Neutrophil (primary cell): ENCODE results near the gene ADCY1.

ENCODE experiments used
- H3K27ac ChIP-seq: fragments of 200-600 bp; sonication (generic); 2 replicates; pipeline ENCODE4 v1.5.1; 2016; ENCODE audit warnings: mild to moderate bottlenecking, moderate library complexity
- H3K27me3 ChIP-seq: fragments of 200-600 bp; sonication (generic); 2 replicates; pipeline ENCODE4 v1.6.0; 2016; ENCODE audit warnings: mild to moderate bottlenecking
- H3K36me3 ChIP-seq: fragments of 200-600 bp; sonication (generic); 2 replicates; pipeline ENCODE4 v1.5.1; 2017
- H3K4me1 ChIP-seq, 2 experiments: fragments of 200-600 bp in 1 of 2; sonication (generic) in 1 of 2; 1 replicate in 1 of 2; 2 replicates in 1 of 2; pipeline versions ENCODE4 v1.5.1 to v1.6.1; 2013 to 2016; ENCODE audit warnings: low read depth in 1 of 2, low read length in 1 of 2, mild to moderate bottlenecking in 1 of 2, moderate library complexity in 1 of 2; ENCODE audit not compliant: control insufficient read depth in 1 of 2, insufficient read depth in 1 of 2
- H3K4me3 ChIP-seq, 2 experiments: fragments of 200-600 bp in 1 of 2; sonication (generic) in 1 of 2; 1 replicate in 1 of 2; 2 replicates in 1 of 2; pipeline ENCODE4 v1.5.1; 2013 to 2016; ENCODE audit warnings: low read depth in 1 of 2, low read length in 1 of 2, mild to moderate bottlenecking in 1 of 2, moderate library complexity in 1 of 2
- H3K9me3 ChIP-seq: fragments of 200-600 bp; sonication (generic); 2 replicates; pipeline ENCODE4 v1.5.1; 2016
- TF ChIP-seq, protein P1 (sequence below): fragments of 200-600 bp; sonication (generic); IDR thresholded peaks from 2 replicates; pipeline ENCODE4 v1.5.1; 2016; ENCODE audit warnings: antibody characterized with exemption

Gene ADCY1

GRCh38 chr7:45573204-45573603, 964 bp upstream of the ADCY1 start:
- H3K27ac ChIP-seq, result no peak overlapping the region
- no peaks in the 10 kb centered on the region for H3K4me1 ChIP-seq
- no peak overlapping the region for H3K4me3 ChIP-seq
- peaks cover 78% of the 10 kb centered on the region for H3K27me3 ChIP-seq
- no peaks in the 10 kb centered on the region for H3K36me3 ChIP-seq
- H3K9me3 ChIP-seq, result no peaks in the 10 kb centered on the region
- TF ChIP-seq, protein P1, sequence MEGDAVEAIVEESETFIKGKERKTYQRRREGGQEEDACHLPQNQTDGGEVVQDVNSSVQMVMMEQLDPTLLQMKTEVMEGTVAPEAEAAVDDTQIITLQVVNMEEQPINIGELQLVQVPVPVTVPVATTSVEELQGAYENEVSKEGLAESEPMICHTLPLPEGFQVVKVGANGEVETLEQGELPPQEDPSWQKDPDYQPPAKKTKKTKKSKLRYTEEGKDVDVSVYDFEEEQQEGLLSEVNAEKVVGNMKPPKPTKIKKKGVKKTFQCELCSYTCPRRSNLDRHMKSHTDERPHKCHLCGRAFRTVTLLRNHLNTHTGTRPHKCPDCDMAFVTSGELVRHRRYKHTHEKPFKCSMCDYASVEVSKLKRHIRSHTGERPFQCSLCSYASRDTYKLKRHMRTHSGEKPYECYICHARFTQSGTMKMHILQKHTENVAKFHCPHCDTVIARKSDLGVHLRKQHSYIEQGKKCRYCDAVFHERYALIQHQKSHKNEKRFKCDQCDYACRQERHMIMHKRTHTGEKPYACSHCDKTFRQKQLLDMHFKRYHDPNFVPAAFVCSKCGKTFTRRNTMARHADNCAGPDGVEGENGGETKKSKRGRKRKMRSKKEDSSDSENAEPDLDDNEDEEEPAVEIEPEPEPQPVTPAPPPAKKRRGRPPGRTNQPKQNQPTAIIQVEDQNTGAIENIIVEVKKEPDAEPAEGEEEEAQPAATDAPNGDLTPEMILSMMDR, result no peak

GRCh38 chr7:45574416-45574668, 174 bp downstream of the ADCY1 start:
- H3K27ac ChIP-seq, result no peak overlapping the region

DNA sequence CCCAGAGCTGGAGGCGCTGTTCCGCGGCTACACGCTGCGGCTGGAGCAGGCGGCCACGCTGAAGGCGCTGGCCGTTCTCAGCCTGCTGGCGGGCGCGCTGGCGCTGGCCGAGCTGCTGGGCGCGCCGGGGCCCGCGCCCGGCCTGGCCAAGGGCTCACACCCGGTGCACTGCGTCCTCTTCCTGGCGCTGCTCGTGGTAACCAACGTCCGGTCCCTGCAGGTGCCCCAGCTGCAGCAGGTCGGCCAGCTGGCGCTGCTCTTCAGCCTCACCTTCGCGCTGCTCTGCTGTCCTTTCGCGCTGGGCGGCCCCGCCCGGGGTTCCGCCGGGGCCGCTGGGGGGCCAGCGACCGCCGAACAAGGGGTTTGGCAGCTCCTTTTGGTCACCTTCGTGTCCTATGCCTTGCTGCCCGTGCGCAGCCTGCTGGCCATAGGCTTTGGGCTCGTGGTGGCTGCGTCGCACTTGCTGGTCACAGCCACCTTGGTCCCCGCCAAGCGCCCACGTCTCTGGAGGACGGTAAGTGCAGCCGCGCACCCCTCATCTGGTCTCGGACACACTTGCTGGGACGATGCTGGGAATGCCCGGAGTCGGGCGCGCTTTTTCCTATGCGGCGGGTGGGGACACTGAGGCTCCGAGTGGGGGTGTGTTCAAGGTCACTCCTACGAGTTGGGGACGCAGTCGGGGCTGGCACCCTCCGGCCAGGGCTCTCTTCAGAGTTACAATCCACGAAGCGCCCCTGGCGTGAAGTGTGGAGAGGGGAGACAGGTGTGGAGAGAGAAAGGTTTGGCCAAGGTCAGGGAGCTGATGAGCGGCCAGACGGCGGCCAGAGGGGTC, 717 bp downstream of the ADCY1 start:
- no peak overlapping the region for H3K27ac ChIP-seq
- no peaks in the 10 kb centered on the region for H3K4me1 ChIP-seq
- peaks cover 86% of the 10 kb centered on the region for H3K27me3 ChIP-seq

More at GRCh38 chr7:45574416-45574668, 174 bp downstream of the ADCY1 start:
- Histone ChIP-seq H3K9me3 (no peaks in the 10 kb centered on the region), H3K4me3 (no peak overlapping the region), H3K36me3 (no peaks in the 10 kb centered on the region), H3K27me3 (peaks cover 89% of the 10 kb centered on the region), H3K4me1 (no peaks in the 10 kb centered on the region)
- TF ChIP-seq, protein P1, result no peak

DNA sequence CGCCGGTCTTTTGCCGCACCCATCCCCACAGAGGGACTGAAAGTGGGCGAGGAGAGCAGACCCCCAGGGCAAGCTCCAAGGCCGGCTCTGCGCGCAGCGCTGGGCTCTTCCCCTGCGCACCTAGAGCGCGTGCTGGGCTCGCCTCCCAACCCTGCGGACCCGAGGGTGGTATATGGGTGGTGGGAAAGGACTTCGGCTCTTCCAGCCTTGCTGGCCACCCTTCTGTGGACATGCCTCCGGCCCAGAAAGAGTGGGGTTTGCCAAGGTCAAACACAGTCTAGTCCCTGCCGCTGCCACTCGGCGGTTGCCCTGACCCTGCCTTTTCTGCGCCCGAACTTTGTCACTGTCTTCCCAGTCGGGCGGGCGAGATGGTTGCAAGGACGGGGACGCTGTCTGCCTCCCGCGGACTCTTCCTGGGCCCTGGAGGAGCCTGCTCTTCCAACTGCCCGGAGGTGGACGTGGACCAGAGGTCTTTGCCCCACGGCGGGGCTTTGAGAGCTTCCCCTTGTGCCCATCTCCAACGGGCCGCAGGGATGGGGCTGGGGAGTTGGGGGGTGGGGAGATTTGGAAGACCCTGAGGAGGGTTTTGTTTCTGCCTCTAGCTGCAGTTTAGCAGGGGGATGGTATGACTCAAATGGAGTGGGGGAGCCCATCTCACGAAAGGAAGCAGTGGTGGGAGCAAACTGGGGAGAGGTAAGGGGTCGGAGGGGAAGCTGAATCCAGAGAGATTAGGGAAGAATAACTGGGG, 1.5 kb downstream of the ADCY1 start:
- TF ChIP-seq, protein P1, result no peak
- H3K4me1 ChIP-seq, result no peaks in the 10 kb centered on the region
- H3K27me3 ChIP-seq, result peaks cover 83% of the 10 kb centered on the region
- H3K9me3 ChIP-seq, result no peaks in the 10 kb centered on the region
- no peaks in the 10 kb centered on the region for H3K36me3 ChIP-seq
- no peak overlapping the region for H3K27ac ChIP-seq
- no peak overlapping the region for H3K4me3 ChIP-seq

More for the DNA sequence above, 717 bp downstream of the ADCY1 start:
- Histone ChIP-seq H3K9me3 (no peaks in the 10 kb centered on the region), H3K4me3 (no peak overlapping the region), H3K36me3 (no peaks in the 10 kb centered on the region)
- TF ChIP-seq, protein P1, result no peak

DNA sequence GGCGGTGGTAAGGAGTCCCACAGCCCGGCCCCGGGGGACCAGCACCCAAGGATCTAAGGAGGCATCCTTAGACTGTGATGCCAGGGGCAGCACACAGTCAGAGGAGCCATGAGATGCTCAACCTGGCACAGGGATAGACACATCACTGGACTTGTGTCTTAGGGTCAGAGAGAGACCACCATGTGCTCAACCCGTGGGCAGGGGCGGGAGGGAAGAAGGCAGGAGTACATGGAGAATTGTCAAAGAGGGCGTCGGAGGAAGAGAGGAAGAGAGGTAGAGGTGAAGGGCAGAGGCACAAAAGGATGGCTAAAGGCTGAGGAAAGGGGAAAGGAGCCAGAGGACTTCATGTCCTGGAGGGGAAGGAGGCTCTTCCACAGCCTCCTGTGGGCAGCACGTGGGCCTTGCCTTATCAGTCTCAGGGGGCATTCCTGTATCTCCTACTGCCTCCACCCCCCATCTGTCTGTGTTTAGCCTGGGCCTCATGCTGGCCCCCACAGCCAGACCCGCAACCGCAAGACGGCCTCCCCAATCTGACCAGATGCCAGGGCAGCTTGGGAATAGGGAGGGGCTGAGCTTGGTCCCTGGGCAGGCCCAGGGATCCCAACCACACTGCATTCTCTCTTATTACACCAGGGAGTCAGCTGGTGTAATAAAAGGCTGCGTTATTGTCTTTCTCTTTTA, 2.2 kb downstream of the ADCY1 start:
- Histone ChIP-seq H3K4me3 (no peak overlapping the region), H3K27me3 (peaks cover 77% of the 10 kb centered on the region), H3K9me3 (no peaks in the 10 kb centered on the region), H3K4me1 (no peaks in the 10 kb centered on the region), H3K27ac (no peak overlapping the region), H3K36me3 (no peaks in the 10 kb centered on the region)
- TF ChIP-seq, protein P1, result no peak
